NCI-H187 (cell line): ENCODE data around the gene LTBP3.
"Not testable (repeated sequence)": the region's sequence is repeated elsewhere in the genome, so short reads cannot be mapped to it uniquely, and the experiment has no call there.

ENCODE experiments used
- DNase-seq, 2 experiments: peaks; one replicate each; lab custom pipeline; 2025; lab: John Stamatoyannopoulos, UW

Gene LTBP3

GRCh38 chr11:65536412-65537295, 21.5 kb downstream of the LTBP3 start:
- no peak for DNase-seq

- DNase-seq = no peak
Measured at GRCh38 chr11:65535102-65535501, 23.1 kb downstream of the LTBP3 start.

- no peak for DNase-seq
Measured at GRCh38 chr11:65532388-65533064, 25.6 kb downstream of the LTBP3 start.

GRCh38 chr11:65530157-65530496, 28.0 kb downstream of the LTBP3 start:
- no peak for DNase-seq

- DNase-seq = no peak
Measured at GRCh38 chr11:65529475-65530156, 28.5 kb downstream of the LTBP3 start.

- DNase-seq = no peak
Measured at GRCh38 chr11:65528819-65529350, 29.3 kb downstream of the LTBP3 start.

GRCh38 chr11:65526744-65527143, 31.4 kb downstream of the LTBP3 start:
- DNase-seq = no peak

GRCh38 chr11:65525546-65526480, 32.3 kb downstream of the LTBP3 start:
- no peak for DNase-seq

GRCh38 chr11:65524741-65525545, 33.2 kb downstream of the LTBP3 start, which contains the start of gene SCYL1:
Gene SCYL1 (plus strand): TSS chr11:65525083. CDS start chr11:65525154, 71 bp downstream.
- DNase-seq = peak in 1 of 2 experiments; percentile 46

- no peak for DNase-seq
Measured at GRCh38 chr11:65524014-65524740, 34.0 kb downstream of the LTBP3 start.

- DNase-seq = not testable (repeated sequence)
Measured at GRCh38 chr11:65523631-65523968, 34.6 kb downstream of the LTBP3 start.

- not testable (repeated sequence) for DNase-seq
Measured at GRCh38 chr11:65522718-65523630, 35.2 kb downstream of the LTBP3 start.

GRCh38 chr11:65521777-65522521, 36.2 kb downstream of the LTBP3 start:
- DNase-seq = not testable (repeated sequence)

- not testable (repeated sequence) for DNase-seq
Measured at GRCh38 chr11:65518941-65519549, 39.1 kb downstream of the LTBP3 start.

GRCh38 chr11:65516135-65516968, 41.8 kb downstream of the LTBP3 start:
- no peak for DNase-seq

- DNase-seq = not testable (repeated sequence)
Measured at GRCh38 chr11:65512311-65512710, 45.8 kb downstream of the LTBP3 start.
